SK-N-SH (cell line): ENCODE data around the gene DNAJC1. TPM values are rescaled to one million over a fixed set of nuclear protein-coding genes. Genes with fewer than 3 reads are reported as not detected.
"Not testable (repeated sequence)": the region's sequence is repeated elsewhere in the genome, so short reads cannot be mapped to it uniquely, and the experiment has no call there.

Experiments
- CTCF ChIA-PET: fragments of 300-600, 350-600 bp; formaldehyde crosslinking; extraction: SDS; loops from one replicate; lab custom pipeline; 2021; lab: Yijun Ruan, JAX
- POLR2A ChIA-PET: fragments of 350-600 bp; sonication (Branson Sonifier 250); formaldehyde crosslinking; extraction: SDS; loops from one replicate; lab custom pipeline; 2020; ENCODE audit warnings: antibody characterized with exemption, inconsistent platforms; lab: Yijun Ruan, JAX
- DNase-seq: peaks from one replicate; pipeline ENCODE4 v3.0.0; 2012
- H2AFZ ChIP-seq: fragments of 200-600 bp; sonication (generic); 2 replicates; pipeline ENCODE4 v1.8.1; 2016; ENCODE audit warnings: antibody characterized with exemption, mild to moderate bottlenecking, low read depth
- H3F3A ChIP-seq: fragments of 200-600 bp; sonication (generic); replicated peaks from 2 replicates; pipeline ENCODE3; 2016; ENCODE audit warnings: antibody characterized with exemption, mild to moderate bottlenecking; ENCODE audit not compliant: insufficient read depth
- H3K27ac ChIP-seq, 2 experiments: fragments of 200-500 bp in 1 of 2; fragments of 200-600 bp in 1 of 2; sonication (Bioruptor generic) in 1 of 2; sonication (generic), shearing (Covaris generic) in 1 of 2; 2 replicates each; pipeline versions ENCODE4 v1.5.1 to v1.6.1; 2014 to 2016; ENCODE audit warnings: low read depth in 2 of 2, inconsistent platforms in 1 of 2, low read length in 1 of 2, mild to moderate bottlenecking in 1 of 2, mixed read lengths in 1 of 2
- H3K27me3 ChIP-seq: fragments of 200-600 bp; sonication (generic), shearing (Covaris generic); 2 replicates; pipeline ENCODE4 v1.6.1; 2016; ENCODE audit warnings: mixed run types; ENCODE audit not compliant: insufficient read depth
- H3K36me3 ChIP-seq, 2 experiments: fragments of 200-500 bp in 1 of 2; fragments of 200-600 bp in 1 of 2; sonication (Bioruptor generic) in 1 of 2; sonication (generic) in 1 of 2; replicated peaks in 1 of 2; 2 replicates each; pipeline versions ENCODE3 to v1.5.1; 2014 to 2016; ENCODE audit warnings: low read length in 1 of 2, mild to moderate bottlenecking in 1 of 2; ENCODE audit not compliant: insufficient read depth in 2 of 2, control insufficient read depth in 1 of 2
- H3K4me1 ChIP-seq, 2 experiments: fragments of 200-500 bp in 1 of 2; fragments of 200-600 bp in 1 of 2; sonication (Bioruptor generic) in 1 of 2; sonication (generic), shearing (Covaris generic) in 1 of 2; 2 replicates each; pipeline versions ENCODE4 v1.5.1 to v1.6.1; 2014 to 2016; ENCODE audit warnings: low read depth in 1 of 2, low read length in 1 of 2, mixed run types in 1 of 2; ENCODE audit not compliant: insufficient read depth in 2 of 2, control insufficient read depth in 1 of 2
- H3K4me2 ChIP-seq: fragments of 200-600 bp; sonication (generic), shearing (Covaris generic); 2 replicates; pipeline ENCODE4 v1.6.1; 2017; ENCODE audit warnings: mixed run types
- H3K4me3 ChIP-seq, 2 experiments: fragments of 200-500 bp in 1 of 2; fragments of 200-600 bp in 1 of 2; sonication (Bioruptor generic) in 1 of 2; sonication (generic), shearing (Covaris generic) in 1 of 2; 2 replicates each; pipeline versions ENCODE4 v1.5.1 to v1.8.1; 2014 to 2016; ENCODE audit warnings: low read depth in 2 of 2, inconsistent platforms in 1 of 2, low read length in 1 of 2, mild to moderate bottlenecking in 1 of 2, mixed read lengths in 1 of 2, moderate library complexity in 1 of 2
- H3K79me2 ChIP-seq: fragments of 200-600 bp; sonication (generic); 2 replicates; pipeline ENCODE4 v1.8.1; 2017; ENCODE audit warnings: mild to moderate bottlenecking; ENCODE audit not compliant: insufficient read depth
- H3K9ac ChIP-seq: fragments of 200-600 bp; sonication (generic); 2 replicates; pipeline ENCODE4 v1.6.1; 2017; ENCODE audit warnings: mixed run types
- H3K9me2 ChIP-seq: fragments of 200-600 bp; sonication (generic); 2 replicates; pipeline ENCODE4 v1.6.1; 2017; ENCODE audit warnings: mixed run types
- H3K9me3 ChIP-seq: fragments of 200-600 bp; sonication (generic); 2 replicates; pipeline ENCODE4 v1.6.1; 2017; ENCODE audit warnings: mixed run types, mild to moderate bottlenecking, moderate library complexity
- H4K20me1 ChIP-seq: fragments of 200-600 bp; sonication (generic); 2 replicates; pipeline ENCODE4 v1.6.1; 2017; ENCODE audit warnings: mild to moderate bottlenecking, mixed run types; ENCODE audit not compliant: insufficient read depth
- CHD2 ChIP-seq: fragments of 150-350 bp; IDR thresholded peaks from 2 replicates; pipeline ENCODE4 v1.6.1; 2018; ENCODE audit warnings: low read length; ENCODE audit not compliant: partially characterized antibody
- CTCF ChIP-seq: fragments of 200-600 bp; sonication (generic); IDR thresholded peaks from 2 replicates; pipeline ENCODE4 v1.6.1; 2017; ENCODE audit warnings: antibody characterized with exemption, mild to moderate bottlenecking, moderate library complexity
- EP300 ChIP-seq, 2 experiments: IDR thresholded peaks; 2 replicates each; pipeline versions ENCODE4 v1.4.0 to v1.6.1; 2012; ENCODE audit warnings: borderline replicate concordance in 1 of 2, low read depth in 1 of 2, low read length in 1 of 2
- EZH2phosphoT487 ChIP-seq: fragments of 200-600 bp; sonication (generic); IDR thresholded peaks from 2 replicates; pipeline ENCODE4 v1.6.1; 2017; ENCODE audit warnings: low read depth, mixed run types, mild to moderate bottlenecking, antibody characterized with exemption, moderate library complexity, borderline replicate concordance
- FOSL2 ChIP-seq: IDR thresholded peaks from 2 replicates; pipeline ENCODE4 v1.4.0; 2012; ENCODE audit warnings: low read depth, mild to moderate bottlenecking, moderate library complexity, borderline replicate concordance
- GABPA ChIP-seq: IDR thresholded peaks from 2 replicates; pipeline ENCODE4 v1.4.0; 2012; ENCODE audit warnings: low read depth, mild to moderate bottlenecking
- GATA2 ChIP-seq: sonication (generic); formaldehyde crosslinking; IDR thresholded peaks from 2 replicates; pipeline ENCODE4 v1.5.0; 2020; ENCODE audit warnings: mild to moderate bottlenecking, missing genetic modification reagents
- MAX ChIP-seq: IDR thresholded peaks from 2 replicates; pipeline ENCODE4 v1.4.0; 2012; ENCODE audit warnings: low read depth
- MXI1 ChIP-seq: IDR thresholded peaks from 2 replicates; pipeline ENCODE4 v1.6.1; 2012; ENCODE audit warnings: mild to moderate bottlenecking, low read depth, low read length, improper control_type of control experiment
- NFIC ChIP-seq: IDR thresholded peaks from 2 replicates; pipeline ENCODE4 v1.4.0; 2012; ENCODE audit warnings: borderline replicate concordance
- NRF1 ChIP-seq: IDR thresholded peaks from 2 replicates; pipeline ENCODE4 v1.6.1; 2012; ENCODE audit warnings: low read depth, mild to moderate bottlenecking, low read length
- PBX3 ChIP-seq: IDR thresholded peaks from 2 replicates; pipeline ENCODE4; 2012
- RCOR1 ChIP-seq: fragments of 150-350 bp; IDR thresholded peaks from 2 replicates; pipeline ENCODE4 v1.6.1; 2017; ENCODE audit warnings: antibody characterized with exemption, low read length
- RFX5 ChIP-seq: IDR thresholded peaks from 2 replicates; pipeline ENCODE4 v1.6.1; 2012; ENCODE audit warnings: mild to moderate bottlenecking, improper control_type of control experiment, low read length
- TCF12 ChIP-seq: IDR thresholded peaks from 2 replicates; pipeline ENCODE4 v1.4.0; 2012
- TEAD4 ChIP-seq: IDR thresholded peaks from 2 replicates; pipeline ENCODE4 v1.4.0; 2012; ENCODE audit warnings: mild to moderate bottlenecking, borderline replicate concordance; ENCODE audit not compliant: insufficient read depth
- USF1 ChIP-seq: IDR thresholded peaks from 2 replicates; pipeline ENCODE4 v1.4.0; 2012; ENCODE audit warnings: low read depth, borderline replicate concordance
- WGBS: methylation state at CpG from one replicate; pipeline ENCODE4 v1.1.6; 2017; ENCODE audit warnings: low lambda C conversion rate; 5-methylcytosine and 5-hydroxymethylcytosine counted together
- polyA plus RNA-seq, 3 experiments: library from polyadenylated mRNA; depleted of rRNA; stranded (reverse); fragments of >200 nt; gene quantifications; 2 replicates each; pipeline ENCODE4 v1.2.3, GENCODE V29; 2012

Gene DNAJC1
- polyA plus RNA-seq, 1 of the 3 experiments (the other 2 are of a cell fraction): 9.3 TPM

GRCh38 chr10:22022257-22023032 lies 18.9 kb upstream of the DNAJC1 start:
- Histone ChIP-seq H3K27ac (peak overlapping the region in 1 of 2 experiments; percentile 2; a peak in 1 of 4 replicates), H4K20me1 (no peaks in the 10 kb centered on the region), H3K4me1 (peaks cover 0 to 8% of the 10 kb centered on the region in 2 experiments; a peak in 1 of 4 replicates), H2AFZ (no peak overlapping the region), H3F3A (no peaks in the 10 kb centered on the region), H3K9me2 (no peaks in the 10 kb centered on the region), H3K4me3 (no peak overlapping the region)
- 50% methylated on average over 8 of the region's 8 CpGs for WGBS
- POLR2A ChIA-PET: no interaction called here
- TF ChIP-seq NFIC: no peak
- no peak for TF ChIP-seq MXI1
- no peak for TF ChIP-seq NRF1
- TF ChIP-seq PBX3: no peak
- no peak for TF ChIP-seq GABPA
- no peak for TF ChIP-seq CTCF
- no peak for TF ChIP-seq USF1
- no peak for TF ChIP-seq MAX
- TF ChIP-seq TEAD4: no peak
- TF ChIP-seq FOSL2: no peak
- no peak for TF ChIP-seq RFX5
- TF ChIP-seq EP300 (IDR thresholded peaks at IDR 0.05; ENCODE audit: borderline replicate concordance in 1 of 2, low read depth in 1 of 2, low read length in 1 of 2): peak in 1 of 2 experiments; percentile 75; a peak in 2 of 4 replicates
- TF ChIP-seq CHD2: peak; percentile 33
- no peak for TF ChIP-seq EZH2phosphoT487
- no peak for TF ChIP-seq GATA2 (CRISPR knock-in tag)
- no peak for TF ChIP-seq RCOR1
- peak; percentile 60; the same call in 1 of the 2 replicates for TF ChIP-seq TCF12
- TF ChIP-seq, all 33 proteins: peak for 3
- H3K9me3 ChIP-seq: no peaks in the 10 kb centered on the region
- no peak overlapping the region for H3K4me2 ChIP-seq
- H3K27me3 ChIP-seq: no peaks in the 10 kb centered on the region
- CTCF ChIA-PET: interaction anchor here (0.7 kb wide), 1 partner anchor 63 kb away, joined by 3 read pairs; no protein-coding TSS in a partner anchor
- no peak overlapping the region for H3K9ac ChIP-seq
- peak; percentile 28 for DNase-seq
- H3K36me3 ChIP-seq: no peaks in the 10 kb centered on the region
- H3K79me2 ChIP-seq: no peaks in the 10 kb centered on the region

GRCh38 chr10:22021144-22021543 lies 17.6 kb upstream of the DNAJC1 start:
- WGBS: 60% methylated on average over 3 of the region's 3 CpGs
- H2AFZ ChIP-seq, H3K4me2 ChIP-seq, H3K4me1 ChIP-seq, DNase-seq, H3K4me3 ChIP-seq, H3F3A ChIP-seq, H3K36me3 ChIP-seq, H3K9me2 ChIP-seq, H3K79me2 ChIP-seq, H3K9ac ChIP-seq, H3K27me3 ChIP-seq, POLR2A ChIA-PET, H3K9me3 ChIP-seq, H4K20me1 ChIP-seq, H3K27ac ChIP-seq: not testable (repeated sequence)
- CTCF ChIA-PET: interaction anchor here (0.6 kb wide), 2 partner anchors 10 to 88 kb away, joined by 3 read pairs; no protein-coding TSS in a partner anchor
